Measurements from ENCODE around the gene CD2AP. TPM values are rescaled to one million over a fixed set of nuclear protein-coding genes. Genes with fewer than 3 reads are reported as not detected.
"Not testable (repeated sequence)": the region's sequence is repeated elsewhere in the genome, so short reads cannot be mapped to it uniquely, and the experiment has no call there.

Gene CD2AP, protein sequence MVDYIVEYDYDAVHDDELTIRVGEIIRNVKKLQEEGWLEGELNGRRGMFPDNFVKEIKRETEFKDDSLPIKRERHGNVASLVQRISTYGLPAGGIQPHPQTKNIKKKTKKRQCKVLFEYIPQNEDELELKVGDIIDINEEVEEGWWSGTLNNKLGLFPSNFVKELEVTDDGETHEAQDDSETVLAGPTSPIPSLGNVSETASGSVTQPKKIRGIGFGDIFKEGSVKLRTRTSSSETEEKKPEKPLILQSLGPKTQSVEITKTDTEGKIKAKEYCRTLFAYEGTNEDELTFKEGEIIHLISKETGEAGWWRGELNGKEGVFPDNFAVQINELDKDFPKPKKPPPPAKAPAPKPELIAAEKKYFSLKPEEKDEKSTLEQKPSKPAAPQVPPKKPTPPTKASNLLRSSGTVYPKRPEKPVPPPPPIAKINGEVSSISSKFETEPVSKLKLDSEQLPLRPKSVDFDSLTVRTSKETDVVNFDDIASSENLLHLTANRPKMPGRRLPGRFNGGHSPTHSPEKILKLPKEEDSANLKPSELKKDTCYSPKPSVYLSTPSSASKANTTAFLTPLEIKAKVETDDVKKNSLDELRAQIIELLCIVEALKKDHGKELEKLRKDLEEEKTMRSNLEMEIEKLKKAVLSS
- total RNA-seq (ENCODE audit: insufficient read depth, low replicate concordance), result 34.2 TPM

DNA sequence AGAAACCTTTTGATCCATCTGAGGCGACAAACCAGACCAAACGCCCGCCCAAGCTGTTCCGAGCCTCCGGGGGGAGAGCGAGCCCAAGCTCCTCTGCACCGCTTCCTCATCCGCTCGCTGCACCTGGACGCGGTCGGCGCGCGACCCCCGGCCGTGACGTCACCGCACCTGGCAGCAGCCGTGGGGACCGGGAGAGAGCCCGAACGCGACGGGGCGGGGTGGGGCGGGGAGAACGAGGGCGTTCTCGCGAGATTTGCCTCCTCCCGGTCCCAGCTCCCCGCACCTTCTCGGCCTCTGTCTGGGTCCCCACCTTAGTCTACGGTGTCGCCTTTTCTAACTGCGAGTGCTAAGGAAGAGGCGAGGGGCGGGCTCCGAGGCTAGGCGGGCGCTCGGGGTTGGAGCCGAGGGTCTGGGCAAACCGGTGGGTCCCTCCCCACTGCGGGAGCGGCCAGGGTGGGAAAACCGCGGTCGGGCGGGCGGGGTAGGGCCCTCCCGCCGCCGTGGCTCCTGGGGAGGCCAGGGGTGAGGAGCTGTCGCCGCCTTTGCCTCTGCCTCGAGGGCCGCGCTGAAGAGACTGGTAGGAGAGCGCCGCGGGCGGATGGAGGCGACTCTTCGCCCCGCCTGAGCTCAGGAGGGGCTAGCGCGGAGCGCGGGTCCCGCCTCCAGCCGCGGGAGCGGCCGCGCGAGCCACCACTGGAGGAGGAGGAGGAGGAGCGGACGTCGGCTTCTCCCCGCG is at the start of gene CD2AP:
CD2AP (plus strand) TSS at position 293 of the 736 bp plus-strand sequence. CDS start 456 bp downstream, outside the sequence.
- DNase-seq (ENCODE audit: low spot score), result peak; percentile 91

GRCh38 chr6:47428288-47428687 is 49.3 kb upstream of the CD2AP start:
- no peak for DNase-seq (ENCODE audit: low spot score)

DNA sequence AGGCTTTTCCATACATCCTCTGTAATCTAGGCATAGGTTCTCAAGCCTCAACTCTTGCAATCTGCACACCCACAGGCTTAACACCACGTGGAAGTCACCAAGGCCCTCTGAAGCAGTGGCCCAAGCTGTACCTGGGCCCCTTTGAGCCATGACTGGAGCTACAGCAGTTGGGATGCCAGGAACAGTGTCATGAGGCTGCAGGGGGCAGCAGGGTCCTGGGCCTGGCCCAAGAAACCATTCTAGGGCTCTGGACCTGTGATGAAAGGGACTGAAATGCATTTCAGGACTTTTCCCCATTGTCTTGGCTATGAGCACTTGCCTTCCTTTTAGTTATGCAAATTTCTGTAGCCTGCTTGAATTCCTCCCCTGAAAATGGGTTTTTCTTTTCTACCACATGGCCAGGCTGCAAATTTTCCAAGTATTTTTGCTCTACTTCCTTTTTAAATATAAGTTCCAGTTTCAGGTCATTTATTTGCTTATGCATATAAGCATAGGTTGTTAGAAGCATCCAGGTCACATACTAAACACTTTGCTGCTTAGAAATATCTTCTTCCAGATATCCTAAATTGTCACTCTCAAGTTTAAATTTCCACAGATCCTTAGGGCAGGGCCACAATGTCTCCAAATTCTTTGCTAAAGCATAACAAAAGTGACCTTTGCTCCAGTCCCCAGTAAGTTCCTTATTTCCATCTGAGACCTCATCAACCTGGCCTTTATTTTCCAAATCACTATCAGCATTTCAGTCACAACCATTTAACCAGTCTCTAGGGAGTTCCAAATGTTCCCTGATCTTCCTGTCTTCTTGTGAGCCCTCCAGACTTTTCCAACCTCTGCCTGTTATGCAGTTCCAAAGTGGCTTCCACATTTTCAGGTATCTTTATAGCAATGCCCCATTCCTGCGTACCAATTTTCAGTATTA is 48.6 kb upstream of the CD2AP start:
- DNase-seq (ENCODE audit: low spot score), result no peak

DNA sequence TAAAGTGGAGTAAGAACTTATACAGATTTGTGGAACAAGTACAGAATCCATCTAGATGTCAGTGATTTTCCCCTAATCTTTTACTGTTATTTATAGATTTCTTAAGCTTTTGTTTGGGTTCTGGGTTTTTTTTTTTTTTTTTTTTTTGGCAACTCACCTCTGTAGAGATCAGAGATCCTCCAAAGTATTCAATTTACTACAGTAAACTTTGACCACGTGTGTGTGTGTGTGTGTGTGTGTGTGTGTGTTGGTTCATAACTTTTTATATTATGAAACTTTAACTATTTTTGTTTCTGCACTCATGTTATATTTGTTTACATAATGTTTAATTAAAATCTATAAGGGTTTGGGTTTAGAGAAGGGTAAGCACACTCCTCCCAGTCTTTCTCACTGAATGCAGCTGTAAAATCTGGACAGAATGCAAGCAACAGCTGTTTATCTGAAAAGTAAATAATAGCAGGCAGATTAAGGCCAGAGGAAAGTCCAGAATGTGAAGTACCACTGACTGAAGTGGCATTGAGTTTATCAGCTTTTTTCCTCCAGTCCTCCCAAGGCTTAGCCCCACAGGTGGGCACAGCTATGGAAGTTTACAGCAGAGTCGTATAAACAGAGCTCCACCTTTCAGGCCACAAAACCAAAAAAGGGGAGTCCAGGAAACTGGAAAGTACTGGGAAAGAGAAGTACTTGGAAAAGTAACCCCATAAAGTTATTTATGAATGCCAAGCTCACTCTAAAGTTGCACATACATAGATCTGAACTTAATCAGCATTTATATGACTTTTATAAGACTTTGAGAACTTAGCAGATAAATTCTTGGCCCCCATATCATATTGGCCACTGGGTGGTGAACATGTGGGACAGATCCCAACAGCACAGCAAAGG is 43.0 kb upstream of the CD2AP start:
- no peak for DNase-seq (ENCODE audit: low spot score)

- DNase-seq (ENCODE audit: low spot score), result no peak
Measured at GRCh38 chr6:47435254-47435612, 42.4 kb upstream of the CD2AP start.

DNA sequence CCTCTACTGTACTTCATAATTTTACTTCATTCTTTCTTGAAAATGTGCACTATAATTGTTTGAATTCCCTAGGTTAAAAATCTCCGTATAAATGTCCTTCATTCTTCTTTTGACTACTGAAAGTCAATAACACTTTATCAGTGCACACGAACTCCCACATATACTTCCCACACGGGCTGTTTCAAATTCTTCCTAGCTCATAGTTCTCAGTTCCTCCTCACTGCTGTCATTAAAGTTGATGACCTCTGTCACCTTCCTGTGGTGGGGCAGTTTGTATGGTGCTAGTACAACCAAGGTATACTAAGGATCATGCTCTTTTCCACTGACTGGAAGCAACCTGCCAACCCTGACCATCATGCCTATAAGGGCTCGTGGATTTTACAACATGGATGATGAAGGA is 40.0 kb upstream of the CD2AP start:
- DNase-seq (ENCODE audit: low spot score), result no peak

DNA sequence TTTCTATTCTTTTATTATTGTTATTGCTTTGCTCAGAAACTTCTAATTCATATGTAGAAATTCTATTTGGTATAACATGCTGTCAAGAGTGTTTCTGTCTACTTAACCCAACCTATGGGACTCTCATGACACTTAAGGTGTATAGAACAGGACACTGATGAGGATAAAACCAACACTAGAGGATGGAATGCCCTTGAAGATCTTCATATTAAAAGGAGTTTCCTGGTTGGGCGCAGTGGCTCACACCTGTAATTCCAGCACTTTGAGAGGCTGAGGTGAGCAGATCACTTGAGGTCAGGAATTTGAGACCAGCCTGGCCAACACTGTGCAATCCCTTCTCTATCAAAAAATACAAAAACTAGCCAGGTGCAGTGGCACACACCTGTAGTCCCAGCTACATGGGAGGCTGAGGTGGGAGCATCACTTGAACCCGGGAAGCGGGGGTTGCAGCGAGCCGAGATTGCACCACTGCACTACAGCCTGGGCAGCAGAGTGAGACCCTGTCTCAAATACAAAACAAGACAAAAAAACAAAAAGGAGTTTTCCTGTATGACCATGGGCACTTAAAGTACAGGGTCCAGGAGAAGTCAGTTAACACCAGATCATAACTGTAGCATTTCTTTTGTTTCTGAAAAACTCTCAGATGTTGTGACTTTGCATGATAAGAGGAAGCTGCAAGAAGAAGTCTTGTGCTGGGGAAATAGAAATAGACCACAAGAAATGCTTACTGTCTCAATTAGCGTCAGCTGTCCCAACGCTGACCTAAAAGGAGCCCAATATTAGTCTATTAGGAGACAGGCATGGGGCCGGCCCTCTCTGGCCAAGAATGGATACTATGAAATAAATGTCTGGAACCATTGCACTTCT is 38.9 kb upstream of the CD2AP start:
- DNase-seq (ENCODE audit: low spot score), result no peak

DNA sequence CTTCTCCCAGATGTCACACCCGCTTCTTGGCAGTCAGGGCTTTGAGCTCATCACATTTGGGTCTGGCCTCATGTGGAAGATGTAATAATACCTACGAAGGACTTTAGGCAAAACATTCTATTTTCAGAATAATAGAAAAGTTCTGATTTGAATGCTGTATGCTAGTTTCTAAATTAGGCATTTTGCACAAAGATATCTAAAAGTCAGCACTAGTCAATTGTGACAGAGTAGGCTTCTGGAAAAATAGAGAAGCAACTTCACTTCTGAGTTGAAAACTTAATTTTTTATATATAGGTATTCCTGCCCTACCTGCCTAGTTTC is 38.3 kb upstream of the CD2AP start:
- no peak for DNase-seq (ENCODE audit: low spot score)

DNA sequence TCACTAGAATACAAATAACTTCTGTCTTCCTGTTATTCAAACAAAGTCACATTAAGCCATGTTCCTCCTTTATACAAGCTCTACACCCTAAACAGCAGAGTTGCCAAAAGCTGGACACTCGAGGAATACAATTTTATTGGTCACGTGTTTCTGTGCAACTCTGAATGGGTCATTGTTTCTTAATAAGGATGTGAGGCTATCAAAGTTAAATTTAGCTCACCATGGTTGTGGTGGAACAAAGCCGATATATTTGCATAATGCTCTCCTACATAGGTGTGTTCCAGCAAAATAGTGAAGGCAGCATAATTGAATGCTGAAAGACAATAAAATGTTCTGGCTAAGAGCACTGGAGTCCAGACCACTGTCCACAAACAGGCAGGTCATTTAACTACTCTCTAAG is 36.9 kb upstream of the CD2AP start:
- no peak for DNase-seq (ENCODE audit: low spot score)

- not testable (repeated sequence) for DNase-seq (ENCODE audit: low spot score)
Measured at GRCh38 chr6:47444964-47445363, 32.6 kb upstream of the CD2AP start.

DNA sequence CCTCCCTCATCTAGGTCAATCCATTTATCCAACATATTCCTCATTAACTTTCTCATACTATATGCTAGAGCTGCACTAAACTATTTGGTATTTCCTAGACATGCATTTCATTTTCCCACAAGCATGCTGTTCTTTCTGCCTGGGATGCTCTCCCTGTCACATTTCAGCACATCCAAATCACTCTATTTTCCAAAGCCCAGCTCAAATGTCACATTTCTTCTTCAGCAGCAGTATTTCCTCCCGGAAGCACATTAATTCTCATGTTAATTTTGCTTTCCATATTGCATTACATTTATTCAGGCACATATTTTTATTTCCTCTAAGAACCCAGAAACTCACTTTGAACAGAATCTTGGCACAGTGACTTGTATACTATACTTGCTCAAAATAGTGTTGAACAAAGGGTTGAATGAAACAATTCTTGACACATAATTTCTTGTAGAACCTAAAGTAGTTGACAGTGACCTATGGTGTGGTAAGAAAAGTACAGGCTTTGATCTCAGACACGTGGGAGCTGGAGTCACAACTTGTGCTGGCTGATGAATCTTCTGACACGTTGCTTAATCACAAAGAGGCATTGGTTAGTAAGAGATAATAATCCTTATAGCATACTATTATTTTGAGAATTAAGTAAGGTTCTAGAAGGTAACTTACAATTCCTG is 30.8 kb upstream of the CD2AP start:
- DNase-seq (ENCODE audit: low spot score), result no peak

GRCh38 chr6:47447722-47448121 is 29.9 kb upstream of the CD2AP start:
- DNase-seq (ENCODE audit: low spot score), result no peak

DNA sequence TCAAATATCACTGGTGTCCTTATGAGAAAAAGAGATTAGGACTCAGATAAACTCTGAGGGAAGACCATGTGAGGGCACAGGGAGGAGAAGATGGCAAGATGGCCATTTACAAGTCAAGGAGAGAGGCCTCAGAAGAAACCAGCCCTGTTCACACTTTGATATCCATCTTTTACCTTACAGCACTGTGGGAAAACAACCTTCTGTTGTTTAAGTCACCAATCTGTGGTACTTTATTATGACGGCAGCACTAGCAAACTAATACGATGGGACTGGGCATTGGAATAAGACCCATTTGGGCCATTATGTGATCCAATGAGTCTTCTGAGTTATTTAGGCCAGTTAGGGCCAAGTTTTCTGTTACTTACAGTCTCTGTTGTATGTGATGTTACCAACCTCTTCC is 26.4 kb upstream of the CD2AP start:
- no peak for DNase-seq (ENCODE audit: low spot score)

DNA sequence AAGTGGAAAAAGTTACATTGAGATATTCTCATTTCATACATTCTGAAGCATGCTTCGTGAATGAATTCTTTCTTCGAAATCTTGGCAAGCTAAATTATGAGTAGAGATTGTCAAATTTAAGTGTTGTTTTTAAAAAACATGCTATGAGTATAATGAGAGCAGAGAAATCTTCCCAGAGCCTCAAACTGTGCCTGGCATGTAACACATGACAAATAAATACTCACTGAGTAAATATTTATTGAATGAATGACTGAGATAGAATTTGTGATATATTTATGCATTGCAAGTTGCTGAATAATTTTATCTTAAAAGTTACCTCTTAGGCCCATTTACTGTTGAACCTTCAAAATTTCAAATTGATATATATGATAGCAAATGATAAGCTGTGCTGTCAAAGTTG is 24.7 kb upstream of the CD2AP start:
- no peak for DNase-seq (ENCODE audit: low spot score)

DNA sequence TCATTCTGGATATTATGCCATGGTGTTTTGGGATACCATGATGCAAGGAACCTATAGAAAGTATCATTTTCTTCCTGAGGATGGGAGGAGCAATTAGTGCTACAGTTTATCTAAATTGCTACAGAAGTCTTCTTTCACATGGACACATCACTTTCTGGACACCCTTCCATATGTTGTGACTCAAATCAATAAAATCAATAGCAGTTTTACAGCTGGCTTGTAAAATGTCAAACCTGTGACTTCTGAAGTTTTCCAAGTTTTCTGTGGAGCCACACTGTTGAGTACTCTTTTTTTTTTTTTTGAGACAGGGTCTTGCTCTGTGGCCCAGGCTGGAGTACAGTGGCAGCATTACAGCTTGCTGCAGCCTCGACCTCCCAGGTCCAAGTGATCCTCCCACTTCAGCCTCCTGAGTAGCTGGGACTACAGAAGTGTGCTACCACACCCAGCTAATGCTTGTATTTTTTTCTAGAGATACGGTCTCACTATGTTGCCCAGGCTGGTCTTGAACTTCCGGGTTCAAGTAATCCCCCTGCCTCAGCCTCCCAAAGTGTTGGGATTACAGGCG is 24.1 kb upstream of the CD2AP start:
- DNase-seq (ENCODE audit: low spot score), result no peak

DNA sequence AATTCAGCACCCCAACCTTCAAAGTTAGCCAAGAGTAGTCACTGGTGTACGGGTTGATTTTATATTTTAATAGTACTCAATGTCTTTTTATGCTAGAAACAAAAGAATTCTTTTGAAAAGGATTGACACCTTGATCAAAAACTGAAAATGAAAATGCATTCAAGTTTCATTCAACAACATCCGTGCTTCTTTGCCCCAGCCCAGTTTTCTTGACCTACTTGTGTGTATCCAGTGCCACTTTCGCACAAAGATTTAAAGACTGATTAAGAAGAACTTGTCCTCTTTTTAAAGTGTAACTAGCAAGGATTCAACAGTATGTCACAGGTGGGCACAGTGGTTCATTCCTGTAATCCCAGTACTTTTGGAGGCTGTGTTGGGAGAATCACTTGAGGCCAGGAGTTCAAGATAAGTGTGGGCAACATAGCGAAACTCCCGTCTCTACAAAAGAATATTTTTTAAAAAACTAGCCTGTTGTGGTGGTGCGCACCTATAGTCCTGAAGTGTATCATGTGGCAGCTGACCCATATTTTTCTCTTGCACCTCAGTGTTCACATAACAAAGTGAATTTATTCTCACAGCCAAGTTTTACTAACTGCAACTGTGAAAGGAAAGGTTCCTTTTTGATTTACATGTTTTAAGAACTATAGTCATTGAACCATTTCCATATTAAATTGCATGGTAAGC is 22.7 kb upstream of the CD2AP start:
- no peak for DNase-seq (ENCODE audit: low spot score)

GRCh38 chr6:47455533-47456209 is 21.9 kb upstream of the CD2AP start:
- no peak for DNase-seq (ENCODE audit: low spot score)

All from umbilical cord (tissue), 2 donors.